Measurements from ENCODE around the gene FBXL2. TPM values are rescaled to one million over a fixed set of nuclear protein-coding genes. Genes with fewer than 3 reads are reported as not detected.

FBXL2 gene
- total and polyA plus RNA-seq, 2 of the 8 experiments (the other 6 are each of a cell fraction or from before 2014, with no cell fraction given): 3.1 to 5.4 TPM

DNA sequence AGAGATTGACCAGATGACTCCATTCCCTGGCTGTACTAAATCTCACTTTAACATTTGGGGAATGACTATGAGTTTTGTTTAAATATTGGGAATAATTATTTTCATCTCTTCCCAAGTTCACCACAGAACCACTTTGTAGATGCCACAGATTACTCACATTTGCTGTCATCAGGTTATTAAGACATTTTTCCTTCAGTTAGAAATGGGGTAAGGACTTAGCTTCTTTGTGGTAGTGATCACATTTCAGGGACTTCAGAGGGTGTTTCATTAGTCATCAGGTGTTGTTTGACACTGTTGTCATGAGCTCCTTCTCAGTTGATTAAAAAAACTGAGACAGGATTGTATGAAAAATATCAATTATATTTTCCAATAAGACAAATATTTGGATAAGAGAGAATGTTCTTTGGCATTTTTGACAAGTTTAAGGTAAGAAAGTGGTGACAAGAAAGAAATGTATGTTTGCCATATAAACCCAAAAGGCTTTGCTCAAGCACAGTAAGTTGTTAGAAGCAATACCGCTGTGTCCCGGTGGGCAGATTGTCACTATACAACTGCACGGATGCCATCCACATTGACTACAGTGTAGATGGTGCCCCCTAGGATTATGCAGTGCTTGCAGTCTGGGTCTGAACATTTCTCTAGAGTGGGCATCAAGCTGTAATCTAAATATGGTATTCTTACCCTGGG, 22.3 kb downstream of the FBXL2 start:
- Histone ChIP-seq H3K4me3 (ENCODE audit: extremely low read depth in 1 of 4, insufficient read depth in 2 of 4, low read depth in 3 of 4, low read length in 4 of 4) (no peak overlapping the region), H3K9ac (replicated peaks in 1 of 4; ENCODE audit: extremely low read depth in 1 of 4, low read depth in 3 of 4, low read length in 3 of 4) (no peak overlapping the region), H2BK5ac (ENCODE audit: low read depth, low read length) (no peak overlapping the region), H2AFZ (ENCODE audit: low read length) (no peak overlapping the region), H3K23me2 (ENCODE audit: low read depth, low read length) (no peaks in the 10 kb centered on the region), H2BK20ac (ENCODE audit: low read length) (no peak overlapping the region), H2BK120ac (replicated peaks; ENCODE audit: low read depth, low read length) (no peak overlapping the region), H3K4me1 (replicated peaks in 1 of 4; ENCODE audit: control insufficient read depth in 3 of 4, insufficient read depth in 4 of 4, low read length in 3 of 4) (no peaks in the 10 kb centered on the region), H2AK5ac (ENCODE audit: low read depth, low read length) (no peak overlapping the region), H3K56ac (replicated peaks; ENCODE audit: insufficient read length, low read depth, low read length) (no peak overlapping the region), H3K14ac (ENCODE audit: insufficient read length) (no peak overlapping the region), H4K8ac (ENCODE audit: extremely low read depth, insufficient read depth, low read length) (no peak overlapping the region), H3K79me1 (ENCODE audit: low read depth, low read length) (no peaks in the 10 kb centered on the region), H2BK15ac (ENCODE audit: low read length) (no peak overlapping the region), H3K27me3 (replicated peaks in 1 of 4; ENCODE audit: control insufficient read depth in 3 of 4, extremely low read depth in 1 of 4, insufficient read depth in 3 of 4, low read length in 3 of 4) (no peaks in the 10 kb centered on the region), H3K23ac (ENCODE audit: insufficient read length) (no peak overlapping the region), H4K91ac (replicated peaks; ENCODE audit: insufficient read length, low read length) (no peak overlapping the region), H4K20me1 (replicated peaks in 1 of 2; ENCODE audit: control insufficient read depth in 1 of 2, insufficient read depth in 2 of 2, low read length in 2 of 2) (no peaks in the 10 kb centered on the region), H3K79me2 (ENCODE audit: control insufficient read depth in 1 of 2, insufficient read depth in 2 of 2, low read length in 2 of 2) (no peaks in the 10 kb centered on the region), H3K36me3 (ENCODE audit: control insufficient read depth in 2 of 4, insufficient read depth in 4 of 4, low read length in 3 of 4) (no peaks in the 10 kb centered on the region), H3K27ac (ENCODE audit: low read depth, low read length) (no peak overlapping the region), H3K4ac (replicated peaks; ENCODE audit: insufficient read length, low read depth, low read length) (no peak overlapping the region), H2BK12ac (ENCODE audit: low read depth, low read length) (no peak overlapping the region), H3K18ac (ENCODE audit: extremely low read depth, low read length) (no peak overlapping the region), H3K4me2 (ENCODE audit: insufficient read depth in 1 of 2, low read depth in 2 of 2, low read length in 2 of 2) (no peak overlapping the region), H3K9me3 (ENCODE audit: insufficient read depth in 2 of 2, low read depth in 1 of 2, low read length in 1 of 2) (no peaks in the 10 kb centered on the region), H4K5ac (ENCODE audit: insufficient read length, low read depth, low read length) (no peak overlapping the region)
- 91% methylated on average over 3 of the region's 3 CpGs; no CpG with 5 or more reads in 1 of the 2 experiments for WGBS, 2 experiments (ENCODE audit: extremely low coverage in 1 of 2, insufficient coverage in 1 of 2, insufficient read length in 1 of 2, insufficient replicate concordance in 2 of 2, low coverage in 1 of 2, low lambda C conversion rate in 2 of 2, missing lambda C conversion rate in 1 of 2)
- no peak for FAIRE-seq
- ChIA-PET POLR2A (ENCODE audit: partially characterized antibody) (no interaction called here), CTCF (ENCODE audit: partially characterized antibody) (interaction anchor here (1.4 to 2.2 kb wide), 2 partner anchors 10 to 12 kb away, joined by 3 to 7 read pairs; no protein-coding TSS in a partner anchor)
- no peak for DNase-seq (ENCODE audit: low read depth in 1 of 2, low spot score in 2 of 2)
- TF ChIP-seq BRCA1 (IDR thresholded peaks at IDR 0.05; ENCODE audit: low read depth, low read length) (no peak), CREB1 (IDR thresholded peaks at IDR 0.05) (no peak), RBBP5 (IDR thresholded peaks at IDR 0.05; ENCODE audit: borderline replicate concordance, low read depth, low read length) (no peak), FOSL1 (IDR thresholded peaks at IDR 0.05; ENCODE audit: insufficient read depth, low read depth, low read length) (no peak), SAP30 (IDR thresholded peaks at IDR 0.05; ENCODE audit: insufficient read depth, insufficient replicate concordance, low read length) (no peak), SRF (IDR thresholded peaks at IDR 0.05; ENCODE audit: low read depth, low read length) (no peak), SP2 (IDR thresholded peaks at IDR 0.05; ENCODE audit: low read length) (no peak), KDM5A (IDR thresholded peaks at IDR 0.05; ENCODE audit: low read length) (no peak), HDAC2 (IDR thresholded peaks at IDR 0.05; ENCODE audit: borderline replicate concordance in 1 of 2, low read depth in 2 of 2, low read length in 2 of 2) (no peak), RAD21 (IDR thresholded peaks at IDR 0.05 in 1 of 2, conservative IDR thresholded peaks at IDR 0.05 in 1 of 2; ENCODE audit: low read depth in 2 of 2, low read length in 2 of 2) (no peak), SIRT6 (IDR thresholded peaks at IDR 0.05; ENCODE audit: low read length) (no peak)
- TF ChIP-seq, protein P1, sequence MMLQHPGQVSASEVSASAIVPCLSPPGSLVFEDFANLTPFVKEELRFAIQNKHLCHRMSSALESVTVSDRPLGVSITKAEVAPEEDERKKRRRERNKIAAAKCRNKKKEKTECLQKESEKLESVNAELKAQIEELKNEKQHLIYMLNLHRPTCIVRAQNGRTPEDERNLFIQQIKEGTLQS (IDR thresholded peaks at IDR 0.05; ENCODE audit: insufficient read depth, low read depth, low read length): no peak

Data from H1 (cell line).